SK-N-SH (cell line): ENCODE results near the gene SLF2.

Experiments
- CTCF ChIP-seq: fragments of 200-600 bp; sonication (generic); IDR thresholded peaks from 2 replicates; pipeline ENCODE4 v1.6.1; 2017; ENCODE audit warnings: antibody characterized with exemption, mild to moderate bottlenecking, moderate library complexity
- EZH2phosphoT487 ChIP-seq: fragments of 200-600 bp; sonication (generic); IDR thresholded peaks from 2 replicates; pipeline ENCODE4 v1.6.1; 2017; ENCODE audit warnings: low read depth, mixed run types, mild to moderate bottlenecking, antibody characterized with exemption, moderate library complexity, borderline replicate concordance
- FOXJ3 ChIP-seq: sonication (generic); formaldehyde crosslinking; IDR thresholded peaks from 2 replicates; pipeline ENCODE4 v1.5.1; 2020; ENCODE audit warnings: mild to moderate bottlenecking, missing genetic modification reagents
- JUND ChIP-seq: IDR thresholded peaks from 2 replicates; pipeline ENCODE4 v1.4.0; 2012
- MAX ChIP-seq: IDR thresholded peaks from 2 replicates; pipeline ENCODE4 v1.4.0; 2012; ENCODE audit warnings: low read depth
- POLR2AphosphoS5 ChIP-seq: IDR thresholded peaks from 2 replicates; pipeline ENCODE4 v1.6.1; 2012; ENCODE audit warnings: low read depth, low read length
- RXRA ChIP-seq: IDR thresholded peaks from 2 replicates; pipeline ENCODE4 v1.4.0; 2012; ENCODE audit warnings: low read depth, mild to moderate bottlenecking, borderline replicate concordance
- TCF12 ChIP-seq: IDR thresholded peaks from 2 replicates; pipeline ENCODE4 v1.4.0; 2012
- YY1 ChIP-seq: IDR thresholded peaks from 2 replicates; pipeline ENCODE4 v1.4.0; 2012; ENCODE audit warnings: low read depth, mild to moderate bottlenecking

DNA sequence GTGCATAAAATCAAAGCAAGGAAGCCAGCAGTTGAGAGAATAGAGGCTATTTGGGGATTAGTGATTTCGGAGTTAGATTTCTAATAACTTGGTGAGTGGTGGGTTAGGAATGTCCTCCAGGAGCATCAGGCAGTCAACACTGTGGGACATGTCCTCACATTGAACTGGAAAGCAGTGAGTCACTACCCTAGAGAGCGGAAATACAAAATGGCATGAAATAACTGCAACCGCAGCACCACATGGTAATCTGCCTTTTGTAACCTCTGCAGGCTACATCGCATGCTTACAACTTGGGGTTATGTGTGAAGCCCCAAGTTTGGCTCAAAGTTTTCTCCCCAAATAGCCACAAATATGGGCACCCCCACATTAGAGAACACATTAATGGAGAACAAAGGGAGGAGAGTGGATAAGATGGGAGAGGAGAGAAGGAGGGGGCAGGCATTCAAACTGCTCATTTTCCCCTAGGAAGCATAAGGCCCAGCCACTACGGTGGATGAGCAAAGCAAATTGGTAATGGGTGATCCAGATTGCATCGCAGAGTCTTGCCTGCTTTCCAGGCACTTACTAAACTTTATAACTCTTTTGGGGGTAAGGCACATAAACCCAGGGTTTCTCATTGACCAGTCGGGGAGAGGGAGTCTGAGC is 22.0 kb upstream of the SLF2 start:
- TF ChIP-seq FOXJ3 (CRISPR knock-in tag) (no peak), CTCF (no peak), EZH2phosphoT487 (no peak), YY1 (peak; percentile 49; the same call in 1 of the 2 replicates), TCF12 (peak; percentile 89), MAX (peak; percentile 100), POLR2AphosphoS5 (peak; percentile 55; the same call in 1 of the 2 replicates), RXRA (peak; percentile 100), JUND (peak; percentile 92)
